Right lobe of liver (tissue), 4 donors: ENCODE results near the gene KSR2.

Experiments
- POLR2A ChIP-seq: fragments of 450-650 bp; IDR thresholded peaks from one replicate; pipeline ENCODE4 v1.6.1; 2017; ENCODE audit warnings: antibody characterized with exemption, mild to moderate bottlenecking
- TF ChIP-seq, protein P1 (sequence below), 4 donors: fragments of 200-600 bp in 3 of 4; fragments of 450-650 bp in 1 of 4; IDR thresholded peaks; one replicate each; pipeline versions ENCODE4 v1.5.1 to v1.8.0; 2016 to 2022; ENCODE audit warnings: antibody characterized with exemption in 4 of 4, mild to moderate bottlenecking in 2 of 4
- donor health status: DM: no; HTN: no; CAD: no.
- donor health status: DM: no; HTN: no; CAD: no.
- donor health status: DM: no; HTN: yes; CAD: no.

- TF ChIP-seq, protein P1, sequence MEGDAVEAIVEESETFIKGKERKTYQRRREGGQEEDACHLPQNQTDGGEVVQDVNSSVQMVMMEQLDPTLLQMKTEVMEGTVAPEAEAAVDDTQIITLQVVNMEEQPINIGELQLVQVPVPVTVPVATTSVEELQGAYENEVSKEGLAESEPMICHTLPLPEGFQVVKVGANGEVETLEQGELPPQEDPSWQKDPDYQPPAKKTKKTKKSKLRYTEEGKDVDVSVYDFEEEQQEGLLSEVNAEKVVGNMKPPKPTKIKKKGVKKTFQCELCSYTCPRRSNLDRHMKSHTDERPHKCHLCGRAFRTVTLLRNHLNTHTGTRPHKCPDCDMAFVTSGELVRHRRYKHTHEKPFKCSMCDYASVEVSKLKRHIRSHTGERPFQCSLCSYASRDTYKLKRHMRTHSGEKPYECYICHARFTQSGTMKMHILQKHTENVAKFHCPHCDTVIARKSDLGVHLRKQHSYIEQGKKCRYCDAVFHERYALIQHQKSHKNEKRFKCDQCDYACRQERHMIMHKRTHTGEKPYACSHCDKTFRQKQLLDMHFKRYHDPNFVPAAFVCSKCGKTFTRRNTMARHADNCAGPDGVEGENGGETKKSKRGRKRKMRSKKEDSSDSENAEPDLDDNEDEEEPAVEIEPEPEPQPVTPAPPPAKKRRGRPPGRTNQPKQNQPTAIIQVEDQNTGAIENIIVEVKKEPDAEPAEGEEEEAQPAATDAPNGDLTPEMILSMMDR (IDR thresholded peaks at IDR 0.05): no peak
- TF ChIP-seq POLR2A: no peak
These were observed 346.7 kb downstream of the KSR2 start for GRCh38 chr12:117622087-117622486.
